Measurements from ENCODE around the gene KLHL3.

Gene KLHL3

DNA sequence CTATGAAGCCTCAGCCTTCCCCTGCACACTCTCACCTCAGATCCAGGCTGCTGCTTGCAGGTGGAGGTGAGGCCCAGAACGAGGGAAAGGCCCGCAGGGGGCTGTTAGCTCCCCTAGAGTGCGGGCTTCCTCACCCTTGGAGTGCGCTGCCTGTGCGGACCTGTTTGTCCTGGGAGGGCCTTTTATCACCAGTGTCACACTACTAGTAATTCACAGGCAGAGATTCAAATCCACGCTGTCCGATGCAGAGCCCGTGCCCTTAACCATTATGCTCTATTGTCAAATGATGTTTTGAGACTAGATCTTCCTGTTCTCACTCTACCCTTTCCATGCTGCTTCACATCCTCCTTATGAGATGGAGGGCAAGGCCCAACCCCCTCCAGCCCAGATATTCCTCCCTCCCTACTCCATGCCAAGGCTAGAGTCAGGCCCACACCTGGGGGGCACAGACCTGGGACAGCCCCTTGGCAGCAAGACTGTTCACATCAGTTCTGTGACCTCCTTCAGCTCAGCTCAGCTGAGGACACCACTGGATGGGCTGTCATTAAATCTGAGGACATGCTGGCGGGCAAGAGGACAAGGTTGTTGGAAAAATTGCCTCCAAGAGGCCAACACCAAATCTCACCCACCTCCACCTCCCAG, 124.0 kb downstream of the KLHL3 start:
- H3K4me3 ChIP-seq: no peak overlapping the region
- no peak for DNase-seq (ENCODE audit: low spot score in 2 of 2)
- in situ Hi-C loops (cut with MboI; ENCODE audit: low sequenced_read_pairs): no loop called here
- H3K9me3 ChIP-seq: no peaks in the 10 kb centered on the region
- peaks cover 18% of the 10 kb centered on the region for H3K27me3 ChIP-seq (ENCODE audit: low read depth)
- H3K4me1 ChIP-seq: no peaks in the 10 kb centered on the region
- no peaks in the 10 kb centered on the region for H3K36me3 ChIP-seq (replicated peaks)

DNA sequence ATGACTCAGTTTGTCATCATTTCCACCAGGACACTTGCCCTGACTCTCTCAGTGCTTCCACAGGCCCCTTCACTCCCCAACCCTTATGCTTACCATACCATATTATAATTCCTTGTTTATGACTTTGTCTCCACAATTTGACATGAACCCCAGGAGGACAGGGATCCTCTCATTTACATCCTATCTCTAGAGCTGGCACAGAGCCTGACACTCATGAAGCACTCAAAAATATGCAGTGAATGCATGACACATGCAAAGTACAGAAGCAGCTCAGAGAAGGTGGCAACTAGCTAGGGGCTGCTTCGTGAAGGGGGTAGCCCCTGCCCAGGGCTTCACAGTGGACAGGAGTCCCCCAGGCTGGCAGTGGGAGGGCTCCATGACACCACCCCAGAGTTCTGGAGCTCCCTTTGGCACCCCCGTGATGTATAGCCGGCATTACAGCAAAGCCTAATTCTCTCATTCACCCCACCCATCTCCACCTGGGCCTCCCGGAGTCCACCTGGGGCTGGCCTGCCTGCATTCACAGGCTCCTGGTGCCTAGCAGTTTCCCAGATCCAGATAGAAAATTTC, 124.8 kb downstream of the KLHL3 start:
- in situ Hi-C loops (cut with MboI; ENCODE audit: low sequenced_read_pairs): no loop called here
- Histone ChIP-seq H3K9me3 (no peaks in the 10 kb centered on the region), H3K27me3 (ENCODE audit: low read depth) (peaks cover 26% of the 10 kb centered on the region), H3K36me3 (replicated peaks) (no peaks in the 10 kb centered on the region), H3K4me3 (no peak overlapping the region), H3K4me1 (no peaks in the 10 kb centered on the region)
- no peak for DNase-seq (ENCODE audit: low spot score in 2 of 2)

DNA sequence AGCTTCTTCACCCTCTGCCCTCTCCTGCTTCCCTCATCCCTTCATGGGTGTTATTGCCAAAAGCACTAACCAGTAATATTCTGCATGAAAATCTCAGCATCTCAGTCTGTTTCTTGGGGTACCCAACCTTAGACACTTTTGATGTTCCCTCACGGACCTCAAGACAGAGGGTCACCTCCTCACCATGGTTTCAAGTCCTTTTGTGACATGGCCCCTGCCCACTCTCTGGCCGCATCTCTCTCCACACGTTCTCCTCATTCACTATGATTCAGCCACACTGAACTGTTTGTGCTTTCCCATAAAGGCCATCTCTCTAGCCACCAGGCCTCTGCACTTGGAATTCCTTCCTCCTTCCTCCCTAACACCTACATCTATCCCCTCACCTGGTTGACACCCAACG, 125.3 kb downstream of the KLHL3 start:
- H3K4me1 ChIP-seq: no peaks in the 10 kb centered on the region
- H3K36me3 ChIP-seq (replicated peaks): no peaks in the 10 kb centered on the region
- no peak for DNase-seq (ENCODE audit: low spot score in 2 of 2)
- no peaks in the 10 kb centered on the region for H3K9me3 ChIP-seq
- in situ Hi-C loops (cut with MboI; ENCODE audit: low sequenced_read_pairs): no loop called here
- H3K27me3 ChIP-seq (ENCODE audit: low read depth): peaks cover 31% of the 10 kb centered on the region
- no peak overlapping the region for H3K4me3 ChIP-seq

GRCh38 chr5:137609127-137609526, 126.8 kb downstream of the KLHL3 start:
- no peak for DNase-seq (ENCODE audit: low spot score in 2 of 2)
- H3K9me3 ChIP-seq: no peaks in the 10 kb centered on the region
- H3K36me3 ChIP-seq (replicated peaks): no peaks in the 10 kb centered on the region
- in situ Hi-C loops (cut with MboI; ENCODE audit: low sequenced_read_pairs): no loop called here
- H3K27me3 ChIP-seq (ENCODE audit: low read depth): peaks cover 33% of the 10 kb centered on the region
- H3K4me1 ChIP-seq: no peaks in the 10 kb centered on the region
- no peak overlapping the region for H3K4me3 ChIP-seq

GRCh38 chr5:137607771-137608170, 128.1 kb downstream of the KLHL3 start:
- Histone ChIP-seq H3K4me3 (no peak overlapping the region), H3K4me1 (no peaks in the 10 kb centered on the region), H3K9me3 (no peaks in the 10 kb centered on the region), H3K36me3 (replicated peaks) (no peaks in the 10 kb centered on the region), H3K27me3 (ENCODE audit: low read depth) (peaks cover 33% of the 10 kb centered on the region)
- DNase-seq (ENCODE audit: low spot score in 2 of 2): no peak
- in situ Hi-C loops (cut with MboI; ENCODE audit: low sequenced_read_pairs): no loop called here

DNA sequence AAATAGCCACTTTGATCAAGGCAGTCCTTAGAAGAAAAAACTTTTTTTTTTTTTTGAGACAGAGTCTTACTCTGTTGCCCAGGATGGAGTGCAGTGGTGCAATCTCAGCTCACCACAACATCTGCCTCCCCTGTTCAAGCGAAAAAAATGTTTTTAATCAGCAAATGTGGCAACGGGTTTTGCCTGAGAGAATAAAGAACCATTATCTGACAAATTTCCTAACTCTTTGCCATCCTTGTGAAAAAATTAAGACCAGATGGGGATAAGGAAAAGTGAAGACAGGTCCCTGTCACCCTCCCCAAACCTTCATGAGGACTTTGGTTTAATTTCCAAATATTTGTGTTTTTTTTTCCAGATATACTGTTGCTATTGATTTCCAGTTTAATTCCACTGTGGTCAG, 129.5 kb downstream of the KLHL3 start:
- in situ Hi-C loops (cut with MboI; ENCODE audit: low sequenced_read_pairs): no loop called here
- no peaks in the 10 kb centered on the region for H3K4me1 ChIP-seq
- no peaks in the 10 kb centered on the region for H3K36me3 ChIP-seq (replicated peaks)
- DNase-seq (ENCODE audit: low spot score in 2 of 2): no peak
- H3K4me3 ChIP-seq: no peak overlapping the region
- H3K9me3 ChIP-seq: no peaks in the 10 kb centered on the region
- peaks cover 33% of the 10 kb centered on the region for H3K27me3 ChIP-seq (ENCODE audit: low read depth)

DNA sequence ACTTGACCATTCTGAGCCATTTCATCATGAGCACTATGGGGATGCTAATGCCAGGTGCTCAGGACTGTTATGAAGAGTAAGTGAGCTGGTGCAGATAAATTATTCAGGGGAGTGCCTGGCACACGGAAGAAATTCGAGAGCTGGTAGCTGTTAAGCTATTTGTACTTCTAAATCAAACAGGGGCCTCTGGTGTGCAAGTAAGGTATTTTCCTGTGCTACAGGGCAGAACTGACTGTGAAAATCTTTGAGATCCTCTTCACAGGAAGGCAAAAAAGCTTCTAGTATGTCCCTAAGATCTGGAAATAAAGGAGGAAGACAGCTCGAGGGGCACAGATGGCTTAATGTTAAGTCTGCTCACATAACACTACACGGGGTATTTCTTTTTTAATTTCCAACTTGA, 130.5 kb downstream of the KLHL3 start:
- no peak overlapping the region for H3K4me3 ChIP-seq

DNA sequence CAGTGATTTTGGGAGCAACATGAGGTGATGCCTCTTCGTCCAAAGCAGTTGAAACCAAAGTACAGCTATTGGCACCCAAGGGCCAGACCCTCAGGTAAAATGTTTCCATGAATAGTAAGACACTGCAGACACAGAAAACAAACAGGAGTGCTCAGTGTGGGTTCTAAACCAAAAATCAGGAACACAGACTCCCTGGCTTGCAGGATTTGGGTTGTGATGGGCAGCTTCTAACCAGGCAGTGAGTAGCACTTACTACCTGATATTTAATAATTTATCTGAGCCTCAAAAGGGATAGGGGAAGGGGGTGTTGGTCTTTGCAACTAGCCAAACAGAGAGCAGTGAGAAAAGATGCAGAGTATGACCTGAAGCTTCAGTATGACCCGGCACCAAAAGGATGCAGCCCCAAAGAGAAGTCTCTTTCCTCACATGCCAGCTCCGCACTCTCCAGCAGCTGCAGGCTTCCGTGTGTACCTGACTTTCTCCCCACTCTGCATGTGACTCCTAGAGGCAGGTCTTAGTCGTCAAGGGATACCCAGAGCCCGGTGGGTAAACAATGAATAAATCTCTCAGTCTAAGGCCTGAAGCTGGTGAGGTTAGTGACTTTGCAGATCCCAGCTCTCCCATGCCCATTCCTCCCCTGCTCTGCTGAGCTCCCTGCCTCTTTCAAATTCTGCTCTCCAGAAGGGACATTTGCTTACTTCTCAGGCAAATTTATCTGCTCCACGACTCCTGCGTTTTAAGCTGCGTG, 131.4 kb downstream of the KLHL3 start:
- H3K4me3 ChIP-seq: no peak overlapping the region
- DNase-seq (ENCODE audit: low spot score in 2 of 2): no peak

More for the DNA sequence above, 130.5 kb downstream of the KLHL3 start:
- DNase-seq (ENCODE audit: low spot score in 2 of 2): no peak
- H3K27me3 ChIP-seq (ENCODE audit: low read depth): peaks cover 33% of the 10 kb centered on the region
- H3K4me1 ChIP-seq: no peaks in the 10 kb centered on the region
- no peaks in the 10 kb centered on the region for H3K36me3 ChIP-seq (replicated peaks)
- no peaks in the 10 kb centered on the region for H3K9me3 ChIP-seq
- in situ Hi-C loops (cut with MboI; ENCODE audit: low sequenced_read_pairs): no loop called here

GRCh38 chr5:137603891-137604290, 132.0 kb downstream of the KLHL3 start:
- Histone ChIP-seq H3K9me3 (no peaks in the 10 kb centered on the region), H3K4me1 (no peaks in the 10 kb centered on the region), H3K36me3 (replicated peaks) (no peaks in the 10 kb centered on the region), H3K27me3 (ENCODE audit: low read depth) (peaks cover 33% of the 10 kb centered on the region), H3K4me3 (no peak overlapping the region)
- in situ Hi-C loops (cut with MboI; ENCODE audit: low sequenced_read_pairs): no loop called here
- no peak for DNase-seq (ENCODE audit: low spot score in 2 of 2)

More for the DNA sequence above, 131.4 kb downstream of the KLHL3 start:
- Histone ChIP-seq H3K9me3 (no peaks in the 10 kb centered on the region), H3K4me1 (no peaks in the 10 kb centered on the region), H3K27me3 (ENCODE audit: low read depth) (peaks cover 33% of the 10 kb centered on the region), H3K36me3 (replicated peaks) (no peaks in the 10 kb centered on the region)
- in situ Hi-C loops (cut with MboI; ENCODE audit: low sequenced_read_pairs): no loop called here

DNA sequence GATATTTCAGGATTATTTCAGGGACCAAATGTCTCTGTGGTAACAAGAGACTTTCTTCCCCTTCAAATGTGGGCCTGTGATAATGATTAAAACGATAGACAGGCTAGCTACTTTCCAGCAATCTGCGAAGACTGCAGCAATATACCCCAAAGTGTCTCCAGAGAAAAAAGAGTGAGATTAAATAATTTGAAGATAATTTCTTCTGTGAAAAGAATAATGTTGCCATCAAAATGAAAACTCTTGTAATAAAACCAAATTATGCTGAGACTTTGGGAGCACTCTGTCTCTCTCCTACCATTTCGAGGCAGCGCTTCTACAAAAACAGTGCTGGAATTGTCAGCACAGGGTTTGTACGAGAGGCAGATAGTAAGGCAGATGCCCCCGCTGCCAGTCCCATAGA, 132.5 kb downstream of the KLHL3 start:
- no peak overlapping the region for H3K4me3 ChIP-seq
- peaks cover 31% of the 10 kb centered on the region for H3K27me3 ChIP-seq (ENCODE audit: low read depth)
- no peaks in the 10 kb centered on the region for H3K36me3 ChIP-seq (replicated peaks)
- in situ Hi-C loops (cut with MboI; ENCODE audit: low sequenced_read_pairs): no loop called here
- H3K9me3 ChIP-seq: no peaks in the 10 kb centered on the region
- DNase-seq (ENCODE audit: low spot score in 2 of 2): no peak
- no peaks in the 10 kb centered on the region for H3K4me1 ChIP-seq

GRCh38 chr5:137602721-137603273, 133.1 kb downstream of the KLHL3 start:
- Histone ChIP-seq H3K9me3 (no peaks in the 10 kb centered on the region), H3K4me1 (no peaks in the 10 kb centered on the region), H3K4me3 (no peak overlapping the region), H3K36me3 (replicated peaks) (no peaks in the 10 kb centered on the region), H3K27me3 (ENCODE audit: low read depth) (peaks cover 30% of the 10 kb centered on the region)
- no peak for DNase-seq (ENCODE audit: low spot score in 2 of 2)
- in situ Hi-C loops (cut with MboI; ENCODE audit: low sequenced_read_pairs): no loop called here

- no peaks in the 10 kb centered on the region for H3K4me1 ChIP-seq
- no peaks in the 10 kb centered on the region for H3K9me3 ChIP-seq
- no peaks in the 10 kb centered on the region for H3K36me3 ChIP-seq (replicated peaks)
- H3K27me3 ChIP-seq (ENCODE audit: low read depth): peaks cover 16% of the 10 kb centered on the region
- in situ Hi-C loops (cut with MboI; ENCODE audit: low sequenced_read_pairs): no loop called here
- DNase-seq (ENCODE audit: low spot score in 2 of 2): no peak
- H3K4me3 ChIP-seq: no peak overlapping the region
These were observed 135.0 kb downstream of the KLHL3 start for GRCh38 chr5:137600721-137601360.

GRCh38 chr5:137599457-137599856, 136.4 kb downstream of the KLHL3 start:
- in situ Hi-C loops (cut with MboI; ENCODE audit: low sequenced_read_pairs): no loop called here
- no peak for DNase-seq (ENCODE audit: low spot score in 2 of 2)
- H3K27me3 ChIP-seq (ENCODE audit: low read depth): peaks cover 12% of the 10 kb centered on the region

DNA sequence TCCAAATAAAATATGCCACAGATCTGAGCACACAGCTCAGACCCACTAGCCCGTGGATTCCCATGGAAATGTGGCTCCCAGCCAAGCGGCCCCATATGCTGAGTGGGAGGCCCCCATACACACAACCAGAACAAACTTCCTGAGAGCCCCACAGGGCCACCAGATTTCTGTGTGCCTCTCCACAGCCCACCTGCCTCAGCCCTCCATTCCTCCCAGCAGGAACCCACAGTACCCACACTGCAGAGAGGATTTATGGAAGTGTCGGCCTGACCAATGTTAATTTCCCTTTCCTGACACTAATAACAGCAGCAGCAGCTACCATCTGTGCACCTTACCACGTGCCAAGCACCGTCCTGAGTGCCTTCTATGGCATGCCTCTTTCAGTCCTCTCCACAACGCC, 137.5 kb downstream of the KLHL3 start:
- Histone ChIP-seq H3K4me3 (no peak overlapping the region), H3K36me3 (replicated peaks) (no peaks in the 10 kb centered on the region), H3K27me3 (ENCODE audit: low read depth) (peaks cover 12% of the 10 kb centered on the region), H3K4me1 (no peaks in the 10 kb centered on the region), H3K9me3 (no peaks in the 10 kb centered on the region)
- in situ Hi-C loops (cut with MboI; ENCODE audit: low sequenced_read_pairs): no loop called here
- DNase-seq (ENCODE audit: low spot score in 2 of 2): no peak

More at GRCh38 chr5:137599457-137599856, 136.4 kb downstream of the KLHL3 start:
- H3K36me3 ChIP-seq (replicated peaks): no peaks in the 10 kb centered on the region
- no peaks in the 10 kb centered on the region for H3K9me3 ChIP-seq
- H3K4me1 ChIP-seq: no peaks in the 10 kb centered on the region
- no peak overlapping the region for H3K4me3 ChIP-seq
